Erythroblast (primary cell): ENCODE measurements around the gene SLC35C1.

Experiments
- GATA1 ChIP-seq: IDR thresholded peaks from 2 replicates; pipeline ENCODE4 v1.6.1; 2011; ENCODE audit warnings: low read depth, mild to moderate bottlenecking, control low read depth, low read length, moderate library complexity
- POLR2A ChIP-seq: IDR thresholded peaks from 2 replicates; pipeline ENCODE4 v1.6.1; 2011; ENCODE audit warnings: mild to moderate bottlenecking, low read length

- TF ChIP-seq POLR2A (no peak), GATA1 (no peak)
Observed at GRCh38 chr11:45795379-45795778, 9.6 kb upstream of the SLC35C1 start.
